GM12892 (cell line): ENCODE measurements around the gene WDFY3.
"Not testable (repeated sequence)": the region's sequence is repeated elsewhere in the genome, so short reads cannot be mapped to it uniquely, and the experiment has no call there.

ENCODE experiments used
- DNase-seq: peaks from one replicate; pipeline ENCODE4 v3.0.0; 2011; ENCODE audit not compliant: insufficient read length
- FAIRE-seq: peaks from 2 replicates; lab custom pipeline; 2011; peaks lifted over from hg19 to GRCh38; lab: Jason Lieb, UNC
- POLR2A ChIP-seq: IDR thresholded peaks from 2 replicates; pipeline ENCODE4 v1.6.1; 2011; ENCODE audit warnings: low read depth, low read length, control low read depth
- POLR2AphosphoS5 ChIP-seq: IDR thresholded peaks from 2 replicates; pipeline ENCODE4 v1.6.1; 2011; ENCODE audit warnings: low read depth, low read length, control low read depth
- TAF1 ChIP-seq: IDR thresholded peaks from 2 replicates; pipeline ENCODE4 v1.6.1; 2011; ENCODE audit warnings: low read depth, mild to moderate bottlenecking, control low read depth, low read length, borderline replicate concordance

Gene WDFY3

GRCh38 chr4:84848432-84848831, 118.1 kb downstream of the WDFY3 start:
- no peak for DNase-seq
- TF ChIP-seq TAF1 (no peak), POLR2AphosphoS5 (no peak), POLR2A (no peak)
- FAIRE-seq, result no peak

- no peak for TF ChIP-seq POLR2AphosphoS5
- no peak for TF ChIP-seq TAF1
- TF ChIP-seq POLR2A, result no peak
- DNase-seq (no peak), FAIRE-seq (no peak)
These were observed 118.5 kb downstream of the WDFY3 start for GRCh38 chr4:84847978-84848377.

GRCh38 chr4:84846985-84847384, 119.5 kb downstream of the WDFY3 start:
- FAIRE-seq (no peak), DNase-seq (no peak)
- TF ChIP-seq POLR2AphosphoS5 (no peak), POLR2A (no peak), TAF1 (no peak)

GRCh38 chr4:84841435-84841834, 125.1 kb downstream of the WDFY3 start:
- TF ChIP-seq TAF1, result no peak
- no peak for TF ChIP-seq POLR2AphosphoS5
- no peak for TF ChIP-seq POLR2A
- DNase-seq, result no peak
- FAIRE-seq, result no peak

GRCh38 chr4:84837751-84838150, 128.7 kb downstream of the WDFY3 start:
- TF ChIP-seq POLR2AphosphoS5, result no peak
- FAIRE-seq (no peak), DNase-seq (no peak)

GRCh38 chr4:84829633-84830032, 136.9 kb downstream of the WDFY3 start:
- FAIRE-seq, DNase-seq: not testable (repeated sequence)

GRCh38 chr4:84826681-84827080, 139.8 kb downstream of the WDFY3 start:
- FAIRE-seq, result no peak
- DNase-seq, result no peak

GRCh38 chr4:84825701-84826341, 140.7 kb downstream of the WDFY3 start:
- DNase-seq (no peak), FAIRE-seq (no peak)
- TF ChIP-seq TAF1 (no peak), POLR2A (no peak), POLR2AphosphoS5 (no peak)

More at GRCh38 chr4:84826681-84827080, 139.8 kb downstream of the WDFY3 start:
- no peak for TF ChIP-seq POLR2A
- no peak for TF ChIP-seq TAF1
- TF ChIP-seq POLR2AphosphoS5, result no peak

- no peak for TF ChIP-seq POLR2A
- no peak for TF ChIP-seq POLR2AphosphoS5
- no peak for TF ChIP-seq TAF1
- DNase-seq (no peak), FAIRE-seq (no peak)
These were observed 145.4 kb downstream of the WDFY3 start for GRCh38 chr4:84821064-84821463.

GRCh38 chr4:84814094-84814750, 152.3 kb downstream of the WDFY3 start:
- DNase-seq (no peak), FAIRE-seq (no peak)
- TF ChIP-seq TAF1 (no peak), POLR2AphosphoS5 (no peak), POLR2A (no peak)

GRCh38 chr4:84809946-84810345, 156.5 kb downstream of the WDFY3 start:
- no peak for DNase-seq
- TF ChIP-seq TAF1 (no peak), POLR2A (no peak), POLR2AphosphoS5 (no peak)
- no peak for FAIRE-seq

GRCh38 chr4:84808332-84808731, 158.2 kb downstream of the WDFY3 start:
- no peak for TF ChIP-seq POLR2A
- no peak for TF ChIP-seq TAF1
- no peak for TF ChIP-seq POLR2AphosphoS5
- FAIRE-seq (no peak), DNase-seq (no peak)

- DNase-seq, FAIRE-seq: not testable (repeated sequence)
These were observed 159.9 kb downstream of the WDFY3 start for GRCh38 chr4:84806541-84806940.
